ENCODE results near the gene SEMA3E. TPM values are rescaled to one million over a fixed set of nuclear protein-coding genes. Genes with fewer than 3 reads are reported as not detected.

SEMA3E gene
- total and polyA plus RNA-seq, 8 donors = 2.1 to 38.0 (median 23.8) TPM

- H3K9me3 ChIP-seq = no peaks in the 10 kb centered on the region
- no peak for TF ChIP-seq CTCF (IDR thresholded peaks at IDR 0.05)
- H3K4me1 ChIP-seq = no peaks in the 10 kb centered on the region
- H3K27me3 ChIP-seq = no peaks in the 10 kb centered on the region
- intact Hi-C loops (cut with DNase I) = loop anchor here in 1 of 2 donors (5.0 kb wide), 1 partner anchor 242 kb away; no protein-coding TSS in a partner anchor
- no peaks in the 10 kb centered on the region for H3K36me3 ChIP-seq
- H3K27ac ChIP-seq = no peak overlapping the region
- no peak overlapping the region for H3K4me3 ChIP-seq
- DNase-seq (no peak), ATAC-seq (no peak)
Observed at GRCh38 chr7:83414947-83415346, 234.0 kb downstream of the SEMA3E start.

- intact Hi-C loops (cut with DNase I) = loop anchor here in 1 of 2 donors (5.0 kb wide), 1 partner anchor 243 kb away; no protein-coding TSS in a partner anchor
- H3K4me3 ChIP-seq = no peak overlapping the region
- peak in 1 of 4 donors; percentile 40 for DNase-seq
Observed at GRCh38 chr7:83413831-83414230, 235.1 kb downstream of the SEMA3E start.

GRCh38 chr7:83413424-83413823 is 235.5 kb downstream of the SEMA3E start:
- TF ChIP-seq CTCF (IDR thresholded peaks at IDR 0.05) = no peak
- no peak for ATAC-seq

More at GRCh38 chr7:83413831-83414230, 235.1 kb downstream of the SEMA3E start:
- no peak for ATAC-seq
- H3K27ac ChIP-seq = no peak overlapping the region
- no peaks in the 10 kb centered on the region for H3K9me3 ChIP-seq
- no peaks in the 10 kb centered on the region for H3K4me1 ChIP-seq
- H3K36me3 ChIP-seq = no peaks in the 10 kb centered on the region
- TF ChIP-seq CTCF (IDR thresholded peaks at IDR 0.05) = no peak
- H3K27me3 ChIP-seq = no peaks in the 10 kb centered on the region

GRCh38 chr7:83410989-83411591 is 237.8 kb downstream of the SEMA3E start:
- no peaks in the 10 kb centered on the region for H3K36me3 ChIP-seq
- intact Hi-C loops (cut with DNase I) = loop anchor here in 1 of 2 donors (5.0 kb wide), 1 partner anchor 246 kb away; no protein-coding TSS in a partner anchor
- H3K4me1 ChIP-seq = no peaks in the 10 kb centered on the region
- peak; percentile 13 to 50 for TF ChIP-seq CTCF (IDR thresholded peaks at IDR 0.05)
- peak in 2 of 4 donors; percentile 45 to 73 for DNase-seq
- H3K27ac ChIP-seq = no peak overlapping the region
- no peaks in the 10 kb centered on the region for H3K27me3 ChIP-seq
- ATAC-seq = peak; percentile 58
- no peaks in the 10 kb centered on the region for H3K9me3 ChIP-seq
- no peak overlapping the region for H3K4me3 ChIP-seq

More at GRCh38 chr7:83413424-83413823, 235.5 kb downstream of the SEMA3E start:
- Histone ChIP-seq H3K9me3 (no peaks in the 10 kb centered on the region), H3K4me3 (no peak overlapping the region), H3K36me3 (no peaks in the 10 kb centered on the region), H3K4me1 (no peaks in the 10 kb centered on the region), H3K27me3 (no peaks in the 10 kb centered on the region), H3K27ac (no peak overlapping the region)
- DNase-seq = no peak
- intact Hi-C loops (cut with DNase I) = loop anchor here in 1 of 2 donors (5.0 kb wide), 1 partner anchor 244 kb away; no protein-coding TSS in a partner anchor

GRCh38 chr7:83394776-83395175 is 254.2 kb downstream of the SEMA3E start:
- Histone ChIP-seq H3K9me3 (peaks cover 0 to 2% of the 10 kb centered on the region in 2 donors), H3K4me1 (no peaks in the 10 kb centered on the region), H3K27ac (no peak overlapping the region), H3K4me3 (no peak overlapping the region), H3K36me3 (no peaks in the 10 kb centered on the region), H3K27me3 (no peaks in the 10 kb centered on the region)
- DNase-seq (no peak), ATAC-seq (no peak)
- TF ChIP-seq CTCF (IDR thresholded peaks at IDR 0.05) = no peak
- intact Hi-C loops (cut with DNase I) = no loop called here
